ENCODE results near the gene FAM241B. TPM values are rescaled to one million over a fixed set of nuclear protein-coding genes. Genes with fewer than 3 reads are reported as not detected.

Gene FAM241B
- polyA plus RNA-seq, 1 experiment, result 0.37 TPM

- no peak overlapping the region for H3K4me3 ChIP-seq (ENCODE audit: low read depth, low read length)
- ChIA-PET CTCF (interaction anchor here (0.7 kb wide), 1 partner anchor 22 kb away, joined by 3 read pairs; no protein-coding TSS in a partner anchor), POLR2A (no interaction called here)
- no peak for DNase-seq (ENCODE audit: low read depth, low spot score)
- H3K27ac ChIP-seq (ENCODE audit: low read depth, low read length), result no peak overlapping the region
- H3K9me3 ChIP-seq (ENCODE audit: control insufficient read depth, insufficient read depth, low read length), result no peaks in the 10 kb centered on the region; the same call in 1 of the 2 replicates
- TF ChIP-seq CTCF (IDR thresholded peaks at IDR 0.05; ENCODE audit: low read depth, low read length), result no peak
- H3K27me3 ChIP-seq (ENCODE audit: control insufficient read depth, insufficient read depth, low read length), result peaks cover 60% of the 10 kb centered on the region
These were observed 29.4 kb downstream of the FAM241B start for GRCh38 chr10:69659241-69660038.

DNA sequence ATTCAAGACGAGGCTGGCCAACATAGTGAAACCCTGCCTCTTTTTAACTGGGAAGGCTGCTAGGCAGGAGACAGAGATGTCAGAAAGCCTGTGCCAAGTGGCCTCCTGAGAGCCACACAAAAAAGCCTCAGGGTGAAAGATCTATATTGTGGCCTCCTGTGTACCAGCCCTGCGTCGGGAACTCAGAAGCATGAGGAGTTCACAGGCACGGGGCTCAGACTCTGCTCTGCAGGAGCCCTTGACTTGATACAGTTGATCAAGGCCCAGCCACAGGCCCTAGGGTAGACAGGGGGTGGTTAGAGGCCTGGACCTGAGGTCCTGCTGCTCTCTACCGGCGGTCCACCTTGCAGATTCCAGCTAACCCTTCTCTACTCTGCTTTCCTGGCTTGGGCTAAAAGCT, 30.2 kb downstream of the FAM241B start:
- CTCF ChIA-PET, result interaction anchor here (0.8 kb wide), 1 partner anchor 254 kb away, joined by 3 read pairs; no protein-coding TSS in a partner anchor
- TF ChIP-seq CTCF (IDR thresholded peaks at IDR 0.05; ENCODE audit: low read depth, low read length), result no peak
- no peak overlapping the region for H3K27ac ChIP-seq (ENCODE audit: low read depth, low read length)
- H3K27me3 ChIP-seq (ENCODE audit: control insufficient read depth, insufficient read depth, low read length), result peaks cover 59% of the 10 kb centered on the region
- DNase-seq (ENCODE audit: low read depth, low spot score), result no peak
- H3K9me3 ChIP-seq (ENCODE audit: control insufficient read depth, insufficient read depth, low read length), result no peaks in the 10 kb centered on the region; the same call in 1 of the 2 replicates
- POLR2A ChIA-PET, result no interaction called here
- H3K4me3 ChIP-seq (ENCODE audit: low read depth, low read length), result no peak overlapping the region

DNA sequence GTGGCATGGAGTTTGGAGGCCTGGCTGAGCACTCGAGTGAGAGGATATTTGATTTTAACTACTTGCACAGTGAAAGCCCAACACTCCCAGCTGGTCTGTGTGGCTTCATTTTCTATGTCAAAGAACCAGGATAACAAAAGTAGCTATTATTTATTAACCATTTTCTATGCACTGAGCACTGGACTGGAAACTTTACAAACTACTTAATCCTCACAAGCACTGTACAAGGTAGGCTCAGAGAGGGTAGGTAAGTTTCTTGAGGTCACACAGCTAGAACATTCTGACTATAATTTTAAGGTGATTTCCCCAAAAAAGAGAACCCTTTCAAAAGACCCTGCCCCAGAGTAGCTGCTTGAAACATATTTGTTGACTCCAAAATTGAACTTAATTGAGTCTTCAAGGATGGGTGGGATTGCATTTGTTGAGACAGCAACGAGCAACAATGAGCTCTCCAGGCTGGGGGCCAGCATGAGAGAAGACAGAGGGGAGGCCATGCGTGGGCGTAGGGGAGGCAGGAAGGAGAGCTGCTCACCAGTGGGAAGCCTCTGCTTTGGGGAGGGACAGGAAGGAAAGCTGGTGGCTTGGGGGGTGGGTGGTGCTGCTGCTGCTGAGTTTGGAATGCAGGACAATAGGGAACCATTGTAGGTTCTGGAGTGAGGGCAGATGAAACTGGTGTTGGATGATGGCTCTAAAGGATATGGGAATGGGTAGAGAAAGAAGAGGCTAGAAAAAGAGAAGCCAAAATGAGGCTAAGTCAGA, 31.5 kb downstream of the FAM241B start:
- CTCF ChIA-PET, result no interaction called here
- Histone ChIP-seq H3K27ac (ENCODE audit: low read depth, low read length) (no peak overlapping the region), H3K27me3 (ENCODE audit: control insufficient read depth, insufficient read depth, low read length) (peaks cover 53% of the 10 kb centered on the region), H3K4me3 (ENCODE audit: low read depth, low read length) (no peak overlapping the region), H3K9me3 (ENCODE audit: control insufficient read depth, insufficient read depth, low read length) (no peaks in the 10 kb centered on the region)
- no peak for DNase-seq (ENCODE audit: low read depth, low spot score)
- no peak for TF ChIP-seq CTCF (IDR thresholded peaks at IDR 0.05; ENCODE audit: low read depth, low read length)
- POLR2A ChIA-PET, result no interaction called here

- Histone ChIP-seq H3K9me3 (ENCODE audit: control insufficient read depth, insufficient read depth, low read length) (no peaks in the 10 kb centered on the region), H3K4me3 (ENCODE audit: low read depth, low read length) (no peak overlapping the region), H3K27ac (ENCODE audit: low read depth, low read length) (no peak overlapping the region), H3K27me3 (ENCODE audit: control insufficient read depth, insufficient read depth, low read length) (peaks cover 54% of the 10 kb centered on the region)
- no peak for DNase-seq (ENCODE audit: low read depth, low spot score)
- TF ChIP-seq CTCF (IDR thresholded peaks at IDR 0.05; ENCODE audit: low read depth, low read length), result no peak
- ChIA-PET POLR2A (no interaction called here), CTCF (no interaction called here)
These were observed 32.3 kb downstream of the FAM241B start for GRCh38 chr10:69662173-69662877.
